Skeletal muscle satellite cell (primary cell): ENCODE results near the gene CARD9.

ENCODE experiments used
- H3K27me3 ChIP-seq: 2 replicates; pipeline ENCODE4 v1.7.0; 2013; ENCODE audit warnings: low read length; ENCODE audit not compliant: control insufficient read depth, insufficient read depth
- H3K36me3 ChIP-seq: 2 replicates; pipeline ENCODE4 v1.7.0; 2013; ENCODE audit warnings: mild to moderate bottlenecking, control low read depth, low read length; ENCODE audit not compliant: insufficient read depth
- H3K4me1 ChIP-seq: 2 replicates; pipeline ENCODE4 v1.7.0; 2013; ENCODE audit warnings: low read length; ENCODE audit not compliant: control insufficient read depth, insufficient read depth
- H3K4me2 ChIP-seq: 2 replicates; pipeline ENCODE4 v1.7.0; 2013; ENCODE audit warnings: mild to moderate bottlenecking, low read length
- H3K4me3 ChIP-seq: 2 replicates; pipeline ENCODE4 v1.7.0; 2013; ENCODE audit warnings: low read length
- H3K9ac ChIP-seq: 2 replicates; pipeline ENCODE4 v1.7.0; 2013; ENCODE audit warnings: mild to moderate bottlenecking, low read depth, low read length, moderate library complexity
- H3K9me3 ChIP-seq: replicated peaks from 2 replicates; pipeline ENCODE4 v1.7.0; 2013; ENCODE audit warnings: mild to moderate bottlenecking, control low read depth, low read length

Gene CARD9

GRCh38 chr9:136378170-136379002 is 4.9 kb upstream of the CARD9 start:
- H3K36me3 ChIP-seq = peaks cover 46% of the 10 kb centered on the region
- H3K9me3 ChIP-seq = no peaks in the 10 kb centered on the region
- no peak overlapping the region for H3K4me2 ChIP-seq

GRCh38 chr9:136377341-136378169 is 4.1 kb upstream of the CARD9 start:
- Histone ChIP-seq H3K27me3 (no peaks in the 10 kb centered on the region), H3K4me2 (no peak overlapping the region), H3K9ac (no peak overlapping the region), H3K4me3 (no peak overlapping the region), H3K36me3 (peaks cover 38% of the 10 kb centered on the region), H3K9me3 (no peaks in the 10 kb centered on the region), H3K4me1 (peaks cover 8% of the 10 kb centered on the region)

More at GRCh38 chr9:136378170-136379002, 4.9 kb upstream of the CARD9 start:
- Histone ChIP-seq H3K9ac (no peak overlapping the region), H3K4me1 (no peaks in the 10 kb centered on the region), H3K27me3 (no peaks in the 10 kb centered on the region), H3K4me3 (no peak overlapping the region)

GRCh38 chr9:136376457-136376856 is 3.0 kb upstream of the CARD9 start:
- Histone ChIP-seq H3K9me3 (no peaks in the 10 kb centered on the region), H3K9ac (no peak overlapping the region), H3K36me3 (peaks cover 32% of the 10 kb centered on the region), H3K4me3 (no peak overlapping the region), H3K27me3 (no peaks in the 10 kb centered on the region), H3K4me1 (peaks cover 15% of the 10 kb centered on the region), H3K4me2 (no peak overlapping the region)

GRCh38 chr9:136375096-136375495 is 1.6 kb upstream of the CARD9 start:
- peaks cover 15% of the 10 kb centered on the region for H3K4me1 ChIP-seq
- no peak overlapping the region for H3K4me2 ChIP-seq
- H3K9me3 ChIP-seq = no peaks in the 10 kb centered on the region
- peaks cover 23% of the 10 kb centered on the region for H3K36me3 ChIP-seq
- H3K27me3 ChIP-seq = no peaks in the 10 kb centered on the region
- no peak overlapping the region for H3K4me3 ChIP-seq
- no peak overlapping the region for H3K9ac ChIP-seq

- peaks cover 15% of the 10 kb centered on the region for H3K4me1 ChIP-seq
- H3K9ac ChIP-seq = no peak overlapping the region
- no peak overlapping the region for H3K4me3 ChIP-seq
- H3K4me2 ChIP-seq = no peak overlapping the region
- peaks cover 23% of the 10 kb centered on the region for H3K36me3 ChIP-seq
- H3K27me3 ChIP-seq = no peaks in the 10 kb centered on the region
- H3K9me3 ChIP-seq = no peaks in the 10 kb centered on the region
Observed at GRCh38 chr9:136374183-136374575, 710 bp upstream of the CARD9 start.

- Histone ChIP-seq H3K9ac (no peak overlapping the region), H3K4me2 (peak overlapping the region; percentile 20), H3K4me3 (no peak overlapping the region), H3K27me3 (no peaks in the 10 kb centered on the region), H3K4me1 (peaks cover 15% of the 10 kb centered on the region), H3K36me3 (peaks cover 19% of the 10 kb centered on the region), H3K9me3 (no peaks in the 10 kb centered on the region)
Observed at GRCh38 chr9:136372561-136373299, 739 bp downstream of the CARD9 start.

GRCh38 chr9:136372006-136372405 is 1.5 kb downstream of the CARD9 start:
- Histone ChIP-seq H3K27me3 (no peaks in the 10 kb centered on the region), H3K9ac (no peak overlapping the region), H3K36me3 (peaks cover 16% of the 10 kb centered on the region), H3K4me2 (peak overlapping the region; percentile 20), H3K9me3 (no peaks in the 10 kb centered on the region), H3K4me3 (no peak overlapping the region), H3K4me1 (peaks cover 15% of the 10 kb centered on the region)

GRCh38 chr9:136371533-136371880 is 2.0 kb downstream of the CARD9 start:
- no peak overlapping the region for H3K4me3 ChIP-seq
- H3K9me3 ChIP-seq = no peaks in the 10 kb centered on the region
- peaks cover 15% of the 10 kb centered on the region for H3K4me1 ChIP-seq
- H3K36me3 ChIP-seq = peaks cover 16% of the 10 kb centered on the region
- H3K27me3 ChIP-seq = no peaks in the 10 kb centered on the region
- H3K9ac ChIP-seq = no peak overlapping the region
- H3K4me2 ChIP-seq = no peak overlapping the region

- Histone ChIP-seq H3K4me1 (peaks cover 15% of the 10 kb centered on the region), H3K4me3 (no peak overlapping the region), H3K36me3 (peaks cover 10% of the 10 kb centered on the region), H3K9me3 (no peaks in the 10 kb centered on the region), H3K4me2 (no peak overlapping the region), H3K9ac (no peak overlapping the region), H3K27me3 (no peaks in the 10 kb centered on the region)
Observed at GRCh38 chr9:136370687-136371532, 2.6 kb downstream of the CARD9 start.

- no peaks in the 10 kb centered on the region for H3K9me3 ChIP-seq
- no peak overlapping the region for H3K4me2 ChIP-seq
- peaks cover 15% of the 10 kb centered on the region for H3K4me1 ChIP-seq
- H3K36me3 ChIP-seq = peaks cover 2% of the 10 kb centered on the region
- no peak overlapping the region for H3K4me3 ChIP-seq
- H3K27me3 ChIP-seq = no peaks in the 10 kb centered on the region
- H3K9ac ChIP-seq = no peak overlapping the region
Observed at GRCh38 chr9:136370037-136370436, 3.4 kb downstream of the CARD9 start.
